ENCODE results near the gene RHBDL2.

The RHBDL2 gene

GRCh38 chr1:38926091-38926490, 15.5 kb downstream of the RHBDL2 start:
- ChIA-PET POLR2A (no interaction called here), CTCF (no interaction called here)
- TF ChIP-seq FOXK2 (IDR thresholded peaks at IDR 0.05), result no peak
- TF ChIP-seq PKNOX1 (IDR thresholded peaks at IDR 0.05), result no peak
- TF ChIP-seq SP1 (IDR thresholded peaks at IDR 0.05), result no peak
- no peak for TF ChIP-seq TARDBP (IDR thresholded peaks at IDR 0.05)
- no peak for TF ChIP-seq CTBP1 (IDR thresholded peaks at IDR 0.05; ENCODE audit: borderline replicate concordance)
- no peak for TF ChIP-seq HDGF (IDR thresholded peaks at IDR 0.05; ENCODE audit: borderline replicate concordance)
- no peak for DNase-seq (ENCODE audit: extremely low spot score)

- ChIA-PET CTCF (no interaction called here), POLR2A (no interaction called here)
- TF ChIP-seq FOXK2 (IDR thresholded peaks at IDR 0.05), result no peak
- TF ChIP-seq HDGF (IDR thresholded peaks at IDR 0.05; ENCODE audit: borderline replicate concordance), result no peak
- no peak for TF ChIP-seq ARNT (IDR thresholded peaks at IDR 0.05)
- TF ChIP-seq TARDBP (IDR thresholded peaks at IDR 0.05), result no peak
- TF ChIP-seq L3MBTL2 (conservative IDR thresholded peaks at IDR 0.05), result no peak
- no peak for TF ChIP-seq PKNOX1 (IDR thresholded peaks at IDR 0.05)
- TF ChIP-seq BHLHE40 (IDR thresholded peaks at IDR 0.05; ENCODE audit: borderline replicate concordance), result no peak
- TF ChIP-seq CTBP1 (IDR thresholded peaks at IDR 0.05; ENCODE audit: borderline replicate concordance), result no peak
- TF ChIP-seq ELF4 (IDR thresholded peaks at IDR 0.05), result no peak
- no peak for TF ChIP-seq LEF1 (IDR thresholded peaks at IDR 0.05; ENCODE audit: borderline replicate concordance)
- TF ChIP-seq NFRKB (IDR thresholded peaks at IDR 0.05), result no peak
- TF ChIP-seq SP1 (IDR thresholded peaks at IDR 0.05), result no peak
- TF ChIP-seq ZNF384 (IDR thresholded peaks at IDR 0.05), result no peak
- TF ChIP-seq FOXM1 (IDR thresholded peaks at IDR 0.05; ENCODE audit: borderline replicate concordance), result no peak
- TF ChIP-seq FOXA1 (IDR thresholded peaks at IDR 0.05), result no peak
- no peak for TF ChIP-seq SUZ12 (IDR thresholded peaks at IDR 0.05)
- no peak for DNase-seq (ENCODE audit: extremely low spot score)
Measured at GRCh38 chr1:38925391-38925790, 16.2 kb downstream of the RHBDL2 start.

GRCh38 chr1:38923607-38924006, 18.0 kb downstream of the RHBDL2 start:
- TF ChIP-seq ARNT (IDR thresholded peaks at IDR 0.05), result no peak
- no peak for TF ChIP-seq ELF4 (IDR thresholded peaks at IDR 0.05)
- no peak for TF ChIP-seq NFRKB (IDR thresholded peaks at IDR 0.05)
- TF ChIP-seq L3MBTL2 (conservative IDR thresholded peaks at IDR 0.05), result no peak
- no peak for TF ChIP-seq TARDBP (IDR thresholded peaks at IDR 0.05)
- TF ChIP-seq SUZ12 (IDR thresholded peaks at IDR 0.05), result no peak
- no peak for TF ChIP-seq BHLHE40 (IDR thresholded peaks at IDR 0.05; ENCODE audit: borderline replicate concordance)
- TF ChIP-seq HDGF (IDR thresholded peaks at IDR 0.05; ENCODE audit: borderline replicate concordance), result no peak
- no peak for TF ChIP-seq SP1 (IDR thresholded peaks at IDR 0.05)
- TF ChIP-seq LEF1 (IDR thresholded peaks at IDR 0.05; ENCODE audit: borderline replicate concordance), result no peak
- no peak for TF ChIP-seq FOXK2 (IDR thresholded peaks at IDR 0.05)
- TF ChIP-seq PKNOX1 (IDR thresholded peaks at IDR 0.05), result no peak
- POLR2A ChIA-PET, result no interaction called here
- DNase-seq (ENCODE audit: extremely low spot score), result no peak
- CTCF ChIA-PET, result no interaction called here

- TF ChIP-seq ELF4 (IDR thresholded peaks at IDR 0.05), result no peak
- TF ChIP-seq SUZ12 (IDR thresholded peaks at IDR 0.05), result no peak
- no peak for TF ChIP-seq SP1 (IDR thresholded peaks at IDR 0.05)
- TF ChIP-seq TARDBP (IDR thresholded peaks at IDR 0.05), result no peak
- no peak for TF ChIP-seq LEF1 (IDR thresholded peaks at IDR 0.05; ENCODE audit: borderline replicate concordance)
- no peak for TF ChIP-seq CTBP1 (IDR thresholded peaks at IDR 0.05; ENCODE audit: borderline replicate concordance)
- TF ChIP-seq ZNF384 (IDR thresholded peaks at IDR 0.05), result no peak
- TF ChIP-seq PKNOX1 (IDR thresholded peaks at IDR 0.05), result no peak
- no peak for TF ChIP-seq NFRKB (IDR thresholded peaks at IDR 0.05)
- TF ChIP-seq ARNT (IDR thresholded peaks at IDR 0.05), result no peak
- TF ChIP-seq L3MBTL2 (conservative IDR thresholded peaks at IDR 0.05), result no peak
- TF ChIP-seq FOXA1 (IDR thresholded peaks at IDR 0.05), result no peak
- TF ChIP-seq BHLHE40 (IDR thresholded peaks at IDR 0.05; ENCODE audit: borderline replicate concordance), result no peak
- TF ChIP-seq HDGF (IDR thresholded peaks at IDR 0.05; ENCODE audit: borderline replicate concordance), result no peak
- TF ChIP-seq FOXK2 (IDR thresholded peaks at IDR 0.05), result no peak
- no peak for TF ChIP-seq FOXM1 (IDR thresholded peaks at IDR 0.05; ENCODE audit: borderline replicate concordance)
- POLR2A ChIA-PET, result no interaction called here
- CTCF ChIA-PET, result no interaction called here
Measured at GRCh38 chr1:38919130-38919529, 22.5 kb downstream of the RHBDL2 start.

GRCh38 chr1:38918568-38918967, 23.1 kb downstream of the RHBDL2 start:
- POLR2A ChIA-PET, result no interaction called here
- DNase-seq (ENCODE audit: extremely low spot score), result no peak
- CTCF ChIA-PET, result no interaction called here
- TF ChIP-seq LEF1 (IDR thresholded peaks at IDR 0.05; ENCODE audit: borderline replicate concordance) (no peak), ZNF384 (IDR thresholded peaks at IDR 0.05) (no peak), SP1 (IDR thresholded peaks at IDR 0.05) (no peak), FOXM1 (IDR thresholded peaks at IDR 0.05; ENCODE audit: borderline replicate concordance) (no peak), PKNOX1 (IDR thresholded peaks at IDR 0.05) (no peak)

More at GRCh38 chr1:38919130-38919529, 22.5 kb downstream of the RHBDL2 start:
- no peak for DNase-seq (ENCODE audit: extremely low spot score)
